H9 (cell line): ENCODE results near the gene MIER1. TPM values are rescaled to one million over a fixed set of nuclear protein-coding genes. Genes with fewer than 3 reads are reported as not detected.

Experiments
- DNase-seq: peaks from one replicate; pipeline ENCODE4 v3.0.0-alpha.2; 2017
- H2AFZ ChIP-seq: one replicate; pipeline ENCODE4 v1.6.1; 2013; ENCODE audit warnings: mild to moderate bottlenecking, low read length, control low read depth, moderate library complexity
- H2AK5ac ChIP-seq: 2 replicates; pipeline ENCODE4 v1.6.1; 2013; ENCODE audit warnings: low read length, control low read depth, mixed read lengths; ENCODE audit not compliant: insufficient read length
- H2BK120ac ChIP-seq: one replicate; pipeline ENCODE4 v1.6.1; 2013; ENCODE audit warnings: low read depth, mild to moderate bottlenecking, low read length, control low read depth, inconsistent platforms; ENCODE audit not compliant: poor library complexity, severe bottlenecking
- H2BK12ac ChIP-seq: 2 replicates; pipeline ENCODE4 v1.6.1; 2013; ENCODE audit warnings: low read length, control low read depth, mixed read lengths, low read depth; ENCODE audit not compliant: insufficient read length
- H2BK15ac ChIP-seq: 2 replicates; pipeline ENCODE4 v1.6.1; 2013; ENCODE audit warnings: low read depth, low read length, control low read depth
- H2BK20ac ChIP-seq: one replicate; pipeline ENCODE4 v1.6.1; 2013; ENCODE audit warnings: low read depth, mild to moderate bottlenecking, low read length, control low read depth, inconsistent platforms; ENCODE audit not compliant: poor library complexity, severe bottlenecking
- H2BK5ac ChIP-seq: 2 replicates; pipeline ENCODE4 v1.6.1; 2013; ENCODE audit warnings: low read length, control low read depth, mixed read lengths; ENCODE audit not compliant: insufficient read length
- H3K14ac ChIP-seq: 2 replicates; pipeline ENCODE4 v1.6.1; 2013; ENCODE audit warnings: low read length, control low read depth; ENCODE audit not compliant: insufficient read depth
- H3K18ac ChIP-seq: 2 replicates; pipeline ENCODE4 v1.6.1; 2013; ENCODE audit warnings: low read depth, mild to moderate bottlenecking, mixed read lengths, low read length, control low read depth; ENCODE audit not compliant: insufficient read length
- H3K23ac ChIP-seq: 2 replicates; pipeline ENCODE4 v1.6.1; 2013; ENCODE audit warnings: low read length, control low read depth, mixed read lengths, low read depth; ENCODE audit not compliant: insufficient read length
- H3K23me2 ChIP-seq: 2 replicates; pipeline ENCODE4 v1.6.1; 2013; ENCODE audit warnings: low read depth, mild to moderate bottlenecking, mixed read lengths, low read length, control low read depth; ENCODE audit not compliant: insufficient read length, poor library complexity, severe bottlenecking
- H3K27ac ChIP-seq: 2 replicates; pipeline ENCODE4 v1.5.1; 2013; ENCODE audit warnings: low read length, control low read depth, mixed read lengths, low read depth; ENCODE audit not compliant: insufficient read length
- H3K27me3 ChIP-seq: 2 replicates; pipeline ENCODE4 v1.6.1; 2013; ENCODE audit warnings: low read length, control low read depth, inconsistent platforms; ENCODE audit not compliant: insufficient read depth
- H3K4ac ChIP-seq: 2 replicates; pipeline ENCODE4 v1.6.1; 2013; ENCODE audit warnings: low read depth, mild to moderate bottlenecking, control low read depth, inconsistent platforms, low read length, moderate library complexity
- H3K4me1 ChIP-seq: 2 replicates; pipeline ENCODE4 v1.6.1; 2013; ENCODE audit warnings: low read length, control low read depth, inconsistent platforms; ENCODE audit not compliant: insufficient read depth
- H3K4me2 ChIP-seq: 2 replicates; pipeline ENCODE4 v1.6.1; 2013; ENCODE audit warnings: low read length, control low read depth, mixed read lengths; ENCODE audit not compliant: insufficient read length, insufficient read depth
- H3K56ac ChIP-seq: 2 replicates; pipeline ENCODE4 v1.6.1; 2013; ENCODE audit warnings: low read depth, mild to moderate bottlenecking, mixed read lengths, low read length, control low read depth; ENCODE audit not compliant: insufficient read length
- H3K79me1 ChIP-seq: 2 replicates; pipeline ENCODE4 v1.6.1; 2013; ENCODE audit warnings: low read depth, mild to moderate bottlenecking, moderate library complexity, low read length, control low read depth, inconsistent platforms; ENCODE audit not compliant: insufficient read depth, poor library complexity, severe bottlenecking
- H3K79me2 ChIP-seq: 2 replicates; pipeline ENCODE4 v1.6.1; 2013; ENCODE audit warnings: low read length, control low read depth, inconsistent platforms; ENCODE audit not compliant: insufficient read depth
- H3K9ac ChIP-seq: 2 replicates; pipeline ENCODE4 v1.6.1; 2013; ENCODE audit warnings: low read length, control low read depth, mixed read lengths; ENCODE audit not compliant: insufficient read length; ENCODE audit errors: extremely low read depth
- H3K9me3 ChIP-seq: one replicate; pipeline ENCODE4 v1.6.1; 2013; ENCODE audit warnings: low read depth, low read length, inconsistent platforms; ENCODE audit not compliant: control insufficient read depth
- H3T11ph ChIP-seq: one replicate; pipeline ENCODE4 v1.6.1; 2013; ENCODE audit warnings: mild to moderate bottlenecking, low read length, control low read depth, inconsistent platforms
- H4K20me1 ChIP-seq: one replicate; pipeline ENCODE4 v1.6.1; 2013; ENCODE audit not compliant: control insufficient read depth, insufficient read length, insufficient read depth
- H4K5ac ChIP-seq: 2 replicates; pipeline ENCODE4 v1.6.1; 2013; ENCODE audit warnings: low read depth, mild to moderate bottlenecking, mixed read lengths, low read length, control low read depth; ENCODE audit not compliant: insufficient read length
- H4K8ac ChIP-seq: replicated peaks from 2 replicates; pipeline ENCODE4 v1.6.1; 2013; ENCODE audit warnings: low read length, control low read depth, mixed read lengths, low read depth; ENCODE audit not compliant: insufficient read length
- H4K91ac ChIP-seq: 2 replicates; pipeline ENCODE4 v1.6.1; 2013; ENCODE audit warnings: low read depth, mild to moderate bottlenecking, moderate library complexity, mixed read lengths, low read length, control low read depth; ENCODE audit not compliant: insufficient read length
- H3K27ac Mint-ChIP-seq, 3 experiments: 2 replicates in 2 of 3; 3 replicates in 1 of 3; pipeline ENCODE4 v1.8.0; 2020 to 2021; ENCODE audit warnings: mixed read lengths in 3 of 3, mild to moderate bottlenecking in 1 of 3, moderate library complexity in 1 of 3
- H3K27me3 Mint-ChIP-seq: 2 replicates; pipeline ENCODE4 v1.8.0; 2021; ENCODE audit warnings: low read depth, mild to moderate bottlenecking, moderate library complexity, mixed read lengths
- H3K36me3 Mint-ChIP-seq, 3 experiments: 2 replicates in 2 of 3; 3 replicates in 1 of 3; pipeline ENCODE4 v1.8.0; 2020 to 2021; ENCODE audit warnings: low read depth in 3 of 3, mixed read lengths in 3 of 3; ENCODE audit not compliant: insufficient read depth in 1 of 3
- H3K4me1 Mint-ChIP-seq, 2 experiments: 2 replicates each; pipeline ENCODE4 v1.8.0; 2020; ENCODE audit warnings: mixed read lengths in 2 of 2
- H3K4me3 Mint-ChIP-seq, 2 experiments: 2 replicates in 1 of 2; 3 replicates in 1 of 2; pipeline ENCODE4 v1.8.0; 2020 to 2021; ENCODE audit warnings: mild to moderate bottlenecking in 2 of 2, mixed read lengths in 2 of 2, moderate library complexity in 1 of 2
- H3K9me3 Mint-ChIP-seq, 2 experiments: 2 replicates in 1 of 2; 3 replicates in 1 of 2; pipeline ENCODE4 v1.8.0; 2020; ENCODE audit warnings: mild to moderate bottlenecking in 2 of 2, mixed read lengths in 2 of 2, moderate library complexity in 1 of 2
- WGBS: extraction: QIAGEN DNeasy Blood & Tissue Kit; methylation state at CpG from one replicate; pipeline ENCODE4 v1.1.7; 2013; ENCODE audit warnings: missing lambda C conversion rate, low lambda C conversion rate, mixed read lengths; ENCODE audit not compliant: insufficient read length; ENCODE audit errors: extremely low coverage; 5-methylcytosine and 5-hydroxymethylcytosine counted together
- total RNA-seq: library from RNA; stranded (reverse); gene quantifications from 2 replicates; pipeline ENCODE4 v1.2.1, GENCODE V29; 2021
- TF ChIP-seq, protein P1 (sequence below): fragments of 200-600 bp; sonication (generic); conservative IDR thresholded peaks from 3 replicates; pipeline ENCODE4 v1.8.0; 2021; ENCODE audit warnings: antibody characterized with exemption, mild to moderate bottlenecking

The MIER1 gene
- total RNA-seq, 1 experiment from 2014 or later: 28.5 TPM

DNA sequence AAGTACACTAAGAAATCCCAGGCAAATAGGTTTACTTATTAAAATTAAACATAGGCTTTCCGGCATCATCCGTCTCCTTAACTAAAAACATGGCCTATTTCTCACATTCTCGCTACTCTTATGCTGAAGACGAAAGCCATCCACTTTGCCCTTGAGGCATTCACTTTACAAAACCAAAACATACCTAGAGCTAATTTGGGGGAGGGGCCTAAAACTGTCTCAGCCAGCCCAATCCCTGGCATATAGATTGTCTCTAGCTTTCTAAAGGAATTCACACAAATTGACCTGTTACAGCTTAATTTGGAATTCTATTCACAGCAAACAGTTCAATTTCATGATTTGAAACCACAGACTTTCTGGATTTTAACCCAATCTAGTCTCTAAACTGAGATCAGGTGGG is 94.3 kb downstream of the MIER1 start:
- H3K79me2 ChIP-seq: no peaks in the 10 kb centered on the region
- H3K4me1 ChIP-seq: no peaks in the 10 kb centered on the region; the same call in 1 of the 2 replicates
- H3K9me3 ChIP-seq: no peaks in the 10 kb centered on the region
- no peak overlapping the region for H4K8ac ChIP-seq
- Mint-ChIP-seq H3K27me3 (0 out of 2 replicates have a peak, but pooled peaks cover 2% of the 10 kb centered on the region), H3K9me3 (no peaks in the 10 kb centered on the region), H3K36me3 (peaks cover 0 to 2% (median 0%) of the 10 kb centered on the region in 3 experiments; a peak in 3 of 7 replicates), H3K27ac (peak overlapping the region in 1 of 3 experiments; percentile 1; a peak in 1 of 7 replicates), H3K4me3 (no peak overlapping the region), H3K4me1 (peaks cover 23 to 26% of the 10 kb centered on the region in 2 experiments)
- H2AFZ ChIP-seq: no peak overlapping the region
- H3K23me2 ChIP-seq: no peaks in the 10 kb centered on the region
- no peaks in the 10 kb centered on the region for H4K20me1 ChIP-seq
- H4K5ac ChIP-seq: no peak overlapping the region
- no peak overlapping the region for H3T11ph ChIP-seq
- no CpG with 5 or more reads among the region's 4 CpGs for WGBS
- no peak overlapping the region for H4K91ac ChIP-seq
- no peak for DNase-seq
- no peaks in the 10 kb centered on the region for H3K79me1 ChIP-seq
- H3K18ac ChIP-seq: no peak overlapping the region
- H2BK120ac ChIP-seq: no peak overlapping the region
- no peak overlapping the region for H3K56ac ChIP-seq
- H2BK15ac ChIP-seq: no peak overlapping the region
- no peak overlapping the region for H3K27ac ChIP-seq
- H2BK12ac ChIP-seq: no peak overlapping the region
- H2BK20ac ChIP-seq: no peak overlapping the region
- no peak overlapping the region for H3K4ac ChIP-seq
- no peak overlapping the region for H3K14ac ChIP-seq
- H3K27me3 ChIP-seq: no peaks in the 10 kb centered on the region
- H2AK5ac ChIP-seq: no peak overlapping the region
- H2BK5ac ChIP-seq: no peak overlapping the region
- TF ChIP-seq, protein P1, sequence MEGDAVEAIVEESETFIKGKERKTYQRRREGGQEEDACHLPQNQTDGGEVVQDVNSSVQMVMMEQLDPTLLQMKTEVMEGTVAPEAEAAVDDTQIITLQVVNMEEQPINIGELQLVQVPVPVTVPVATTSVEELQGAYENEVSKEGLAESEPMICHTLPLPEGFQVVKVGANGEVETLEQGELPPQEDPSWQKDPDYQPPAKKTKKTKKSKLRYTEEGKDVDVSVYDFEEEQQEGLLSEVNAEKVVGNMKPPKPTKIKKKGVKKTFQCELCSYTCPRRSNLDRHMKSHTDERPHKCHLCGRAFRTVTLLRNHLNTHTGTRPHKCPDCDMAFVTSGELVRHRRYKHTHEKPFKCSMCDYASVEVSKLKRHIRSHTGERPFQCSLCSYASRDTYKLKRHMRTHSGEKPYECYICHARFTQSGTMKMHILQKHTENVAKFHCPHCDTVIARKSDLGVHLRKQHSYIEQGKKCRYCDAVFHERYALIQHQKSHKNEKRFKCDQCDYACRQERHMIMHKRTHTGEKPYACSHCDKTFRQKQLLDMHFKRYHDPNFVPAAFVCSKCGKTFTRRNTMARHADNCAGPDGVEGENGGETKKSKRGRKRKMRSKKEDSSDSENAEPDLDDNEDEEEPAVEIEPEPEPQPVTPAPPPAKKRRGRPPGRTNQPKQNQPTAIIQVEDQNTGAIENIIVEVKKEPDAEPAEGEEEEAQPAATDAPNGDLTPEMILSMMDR: no peak
- H3K23ac ChIP-seq: no peak overlapping the region
- H3K9ac ChIP-seq: no peak overlapping the region
- H3K4me2 ChIP-seq: no peak overlapping the region
